SJCRH30 (cell line): ENCODE data around the gene NRAP. TPM values are rescaled to one million over a fixed set of nuclear protein-coding genes. Genes with fewer than 3 reads are reported as not detected.

Experiments used
- DNase-seq, 2 experiments: peaks; one replicate each; pipeline ENCODE4 v3.0.0-alpha.2; 2015 to 2020
- H3K27ac ChIP-seq: fragments of 250-450 bp; sonication (Bioruptor Pico); 2 replicates; pipeline ENCODE4 v1.5.1; 2020; ENCODE audit warnings: mild to moderate bottlenecking, moderate library complexity
- H3K27me3 ChIP-seq: fragments of 250-450 bp; sonication (Bioruptor Pico); 2 replicates; pipeline ENCODE4 v1.5.1; 2020; ENCODE audit warnings: mild to moderate bottlenecking, moderate library complexity
- H3K36me3 ChIP-seq: fragments of 250-450 bp; sonication (Bioruptor Pico); 2 replicates; pipeline ENCODE4 v1.5.1; 2020; ENCODE audit warnings: mild to moderate bottlenecking, moderate library complexity
- H3K4me1 ChIP-seq: fragments of 250-450 bp; sonication (Bioruptor Pico); 2 replicates; pipeline ENCODE4 v1.5.1; 2020; ENCODE audit warnings: mild to moderate bottlenecking, moderate library complexity
- H3K4me3 ChIP-seq: fragments of 250-450 bp; sonication (Bioruptor Pico); 2 replicates; pipeline ENCODE4 v1.5.1; 2020; ENCODE audit warnings: mild to moderate bottlenecking, moderate library complexity
- H3K9me3 ChIP-seq: fragments of 250-450 bp; sonication (Bioruptor Pico); replicated peaks from 2 replicates; pipeline ENCODE4 v1.5.1; 2020; ENCODE audit warnings: mild to moderate bottlenecking, moderate library complexity
- total RNA-seq: library from RNA; depleted of rRNA; stranded (reverse); fragments of >200 nt; shearing (Covaris generic); gene quantifications from 2 replicates; pipeline ENCODE4 v1.2.3, GENCODE V29; 2014

The NRAP gene
- total RNA-seq, 1 experiment from 2014 or later: not detected

DNA sequence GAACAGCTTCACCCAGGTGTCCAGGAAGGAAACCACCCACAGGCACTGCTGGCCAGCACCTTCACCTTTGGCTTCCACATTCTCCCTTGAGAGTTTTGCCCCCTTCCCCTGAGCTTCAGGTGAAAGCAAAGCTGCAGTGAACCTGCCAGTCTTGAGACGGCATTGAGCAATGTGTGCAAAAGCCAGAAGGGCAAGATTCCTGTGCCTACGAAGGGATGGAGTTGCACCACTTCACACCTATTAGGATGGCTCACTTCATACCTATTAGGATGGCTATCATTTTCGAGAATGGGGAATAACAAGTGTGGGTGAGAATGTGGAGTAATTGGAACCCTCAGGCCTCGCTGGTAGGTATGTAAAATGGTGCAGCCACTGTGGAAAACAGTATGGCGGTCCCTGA is 103.8 kb downstream of the NRAP start:
- H3K27me3 ChIP-seq: no peaks in the 10 kb centered on the region
- H3K4me3 ChIP-seq: no peak overlapping the region
- H3K9me3 ChIP-seq: no peaks in the 10 kb centered on the region
- no peak for DNase-seq
- H3K36me3 ChIP-seq: no peaks in the 10 kb centered on the region
- peaks cover 5% of the 10 kb centered on the region for H3K4me1 ChIP-seq
- no peak overlapping the region for H3K27ac ChIP-seq

GRCh38 chr10:113557903-113558321 is 105.9 kb downstream of the NRAP start:
- Histone ChIP-seq H3K4me3 (no peak overlapping the region), H3K4me1 (peaks cover 2% of the 10 kb centered on the region; the same call in 1 of the 2 replicates), H3K36me3 (no peaks in the 10 kb centered on the region), H3K27me3 (no peaks in the 10 kb centered on the region), H3K27ac (no peak overlapping the region), H3K9me3 (no peaks in the 10 kb centered on the region)
- no peak for DNase-seq

GRCh38 chr10:113557424-113557862 is 106.4 kb downstream of the NRAP start:
- Histone ChIP-seq H3K27me3 (no peaks in the 10 kb centered on the region), H3K9me3 (no peaks in the 10 kb centered on the region), H3K4me3 (no peak overlapping the region), H3K4me1 (peaks cover 5% of the 10 kb centered on the region; the same call in 1 of the 2 replicates), H3K36me3 (no peaks in the 10 kb centered on the region), H3K27ac (no peak overlapping the region)
- peak; percentile 10 to 35 for DNase-seq

- Histone ChIP-seq H3K27ac (no peak overlapping the region), H3K36me3 (no peaks in the 10 kb centered on the region), H3K27me3 (no peaks in the 10 kb centered on the region), H3K4me1 (peaks cover 8% of the 10 kb centered on the region), H3K4me3 (no peak overlapping the region), H3K9me3 (no peaks in the 10 kb centered on the region)
- DNase-seq: no peak
Observed at GRCh38 chr10:113555751-113556150, 108.1 kb downstream of the NRAP start.

DNA sequence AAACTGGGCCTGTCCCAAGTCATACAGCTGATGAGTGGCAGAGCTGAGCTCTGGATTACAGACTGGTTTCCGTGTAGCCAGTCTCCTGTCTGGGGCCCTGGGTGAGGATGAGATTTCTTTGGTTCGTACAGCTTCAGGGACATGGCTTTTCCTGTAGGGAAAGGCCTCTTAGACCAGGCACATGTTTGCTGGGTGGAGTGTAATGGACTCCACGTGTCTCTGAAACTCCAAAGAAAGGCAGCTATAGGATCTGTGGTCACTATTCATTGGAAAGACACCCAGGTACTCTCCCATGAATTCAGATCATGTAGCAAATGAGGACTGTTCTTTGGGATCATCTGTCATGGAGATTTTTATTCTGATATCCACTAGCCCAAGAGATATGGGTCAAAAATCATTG is 108.6 kb downstream of the NRAP start:
- H3K4me3 ChIP-seq: no peak overlapping the region
- DNase-seq: no peak
- H3K9me3 ChIP-seq: no peaks in the 10 kb centered on the region
- no peak overlapping the region for H3K27ac ChIP-seq
- no peaks in the 10 kb centered on the region for H3K27me3 ChIP-seq
- no peaks in the 10 kb centered on the region for H3K36me3 ChIP-seq
- peaks cover 13% of the 10 kb centered on the region for H3K4me1 ChIP-seq

GRCh38 chr10:113554214-113554613 is 109.6 kb downstream of the NRAP start:
- Histone ChIP-seq H3K9me3 (no peaks in the 10 kb centered on the region), H3K4me3 (no peak overlapping the region), H3K27me3 (no peaks in the 10 kb centered on the region), H3K4me1 (peaks cover 17% of the 10 kb centered on the region), H3K36me3 (no peaks in the 10 kb centered on the region), H3K27ac (no peak overlapping the region)
- DNase-seq: no peak

DNA sequence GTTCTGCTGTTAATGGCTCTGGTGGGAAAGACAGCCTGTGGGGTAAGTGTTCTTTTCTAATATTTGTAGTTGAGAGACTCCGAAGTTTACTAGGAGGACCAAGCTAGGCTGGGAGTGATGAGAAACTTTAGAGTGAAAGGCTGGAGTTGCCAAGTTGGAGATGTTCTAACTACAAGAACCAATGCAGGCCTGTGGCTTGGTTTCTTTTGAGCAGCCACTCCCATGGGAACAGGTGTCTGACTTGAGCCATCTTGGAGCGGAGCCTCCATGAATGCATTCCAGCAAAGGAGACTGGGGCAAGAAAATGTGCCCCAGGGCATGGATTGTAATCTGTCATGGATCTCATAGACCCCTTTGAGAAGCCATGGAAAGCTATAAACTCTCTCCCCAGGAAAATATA is 110.7 kb downstream of the NRAP start:
- peak; percentile 21 to 45 for DNase-seq
- Histone ChIP-seq H3K4me3 (no peak overlapping the region), H3K27me3 (no peaks in the 10 kb centered on the region), H3K36me3 (no peaks in the 10 kb centered on the region), H3K9me3 (no peaks in the 10 kb centered on the region), H3K4me1 (peaks cover 17% of the 10 kb centered on the region), H3K27ac (no peak overlapping the region)

- Histone ChIP-seq H3K27ac (no peak within 1 kb of the TSS), H3K27me3 (no peaks in the 10 kb centered on the region), H3K4me1 (peaks cover 17% of the 10 kb centered on the region), H3K36me3 (no peaks in the 10 kb centered on the region), H3K9me3 (no peaks in the 10 kb centered on the region), H3K4me3 (no peak within 1 kb of the TSS)
- DNase-seq: peak in 1 of 2 experiments; percentile 44
Observed at GRCh38 chr10:113552701-113553100, 111.1 kb downstream of the NRAP start, which contains the start of gene HABP2. Gene HABP2 (plus strand): TSS chr10:113553053. CDS start chr10:113553122, 69 bp downstream.

DNA sequence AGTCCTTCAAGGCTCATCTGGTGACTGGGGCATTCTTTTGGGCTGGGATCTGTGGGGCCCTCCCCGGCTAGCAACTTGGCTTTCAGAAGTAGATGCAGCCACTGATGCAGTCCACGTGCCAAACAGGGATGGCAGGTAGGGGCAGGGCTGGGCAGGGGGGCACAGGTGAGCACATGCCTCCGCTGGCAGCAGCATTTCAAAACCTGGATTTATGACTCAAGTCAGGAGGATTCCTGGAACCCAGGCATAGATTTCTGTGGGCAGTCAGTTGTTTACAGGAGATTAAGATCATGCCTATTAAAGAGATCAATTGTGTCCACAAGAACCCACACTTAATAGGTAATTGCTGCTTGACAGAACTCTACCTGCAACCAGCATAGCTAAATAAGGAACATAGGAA is 111.8 kb downstream of the NRAP start:
- no peak for DNase-seq

GRCh38 chr10:113550365-113550764 is 113.5 kb downstream of the NRAP start:
- Histone ChIP-seq H3K36me3 (no peaks in the 10 kb centered on the region), H3K27ac (no peak overlapping the region), H3K4me1 (peaks cover 15% of the 10 kb centered on the region), H3K4me3 (no peak overlapping the region), H3K27me3 (no peaks in the 10 kb centered on the region), H3K9me3 (no peaks in the 10 kb centered on the region)
- peak in 1 of 2 experiments; percentile 30 for DNase-seq

More for the DNA sequence above, 111.8 kb downstream of the NRAP start:
- no peak overlapping the region for H3K4me3 ChIP-seq
- H3K4me1 ChIP-seq: peaks cover 15% of the 10 kb centered on the region
- H3K9me3 ChIP-seq: no peaks in the 10 kb centered on the region
- H3K27ac ChIP-seq: no peak overlapping the region
- H3K27me3 ChIP-seq: no peaks in the 10 kb centered on the region
- H3K36me3 ChIP-seq: no peaks in the 10 kb centered on the region

GRCh38 chr10:113549856-113550255 is 114.0 kb downstream of the NRAP start:
- H3K4me1 ChIP-seq: peaks cover 15% of the 10 kb centered on the region
- H3K4me3 ChIP-seq: no peak overlapping the region
- H3K9me3 ChIP-seq: no peaks in the 10 kb centered on the region
- H3K27ac ChIP-seq: no peak overlapping the region
- H3K36me3 ChIP-seq: no peaks in the 10 kb centered on the region
- peak in 1 of 2 experiments; percentile 24 for DNase-seq
- H3K27me3 ChIP-seq: no peaks in the 10 kb centered on the region

DNA sequence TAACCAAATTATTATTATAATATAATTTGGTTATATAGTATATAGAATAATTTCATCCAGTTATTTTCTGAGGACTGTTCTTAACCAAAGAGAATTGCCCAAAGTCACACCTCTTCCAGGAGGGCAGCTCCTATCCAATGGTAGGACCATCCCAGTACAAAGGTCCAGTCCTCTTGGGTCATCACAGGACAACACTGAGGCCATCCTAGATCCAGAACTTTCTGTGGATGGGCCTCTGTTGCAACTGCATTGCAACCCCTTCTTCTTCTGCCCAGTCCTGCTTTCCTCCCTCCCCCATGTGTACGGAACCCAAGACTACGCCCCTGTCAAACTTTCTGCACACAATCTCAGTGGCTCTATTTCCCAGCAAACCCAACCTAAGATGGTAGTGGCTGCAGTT is 116.4 kb downstream of the NRAP start:
- Histone ChIP-seq H3K36me3 (no peaks in the 10 kb centered on the region), H3K27me3 (no peaks in the 10 kb centered on the region), H3K4me1 (peaks cover 12% of the 10 kb centered on the region; the same call in 1 of the 2 replicates), H3K9me3 (no peaks in the 10 kb centered on the region), H3K4me3 (no peak overlapping the region), H3K27ac (no peak overlapping the region)
- DNase-seq: no peak

- DNase-seq: no peak
- Histone ChIP-seq H3K4me1 (peaks cover 14% of the 10 kb centered on the region), H3K36me3 (no peaks in the 10 kb centered on the region), H3K4me3 (no peak overlapping the region), H3K27ac (no peak overlapping the region), H3K9me3 (no peaks in the 10 kb centered on the region), H3K27me3 (no peaks in the 10 kb centered on the region)
Observed at GRCh38 chr10:113544392-113544791, 119.4 kb downstream of the NRAP start.

DNA sequence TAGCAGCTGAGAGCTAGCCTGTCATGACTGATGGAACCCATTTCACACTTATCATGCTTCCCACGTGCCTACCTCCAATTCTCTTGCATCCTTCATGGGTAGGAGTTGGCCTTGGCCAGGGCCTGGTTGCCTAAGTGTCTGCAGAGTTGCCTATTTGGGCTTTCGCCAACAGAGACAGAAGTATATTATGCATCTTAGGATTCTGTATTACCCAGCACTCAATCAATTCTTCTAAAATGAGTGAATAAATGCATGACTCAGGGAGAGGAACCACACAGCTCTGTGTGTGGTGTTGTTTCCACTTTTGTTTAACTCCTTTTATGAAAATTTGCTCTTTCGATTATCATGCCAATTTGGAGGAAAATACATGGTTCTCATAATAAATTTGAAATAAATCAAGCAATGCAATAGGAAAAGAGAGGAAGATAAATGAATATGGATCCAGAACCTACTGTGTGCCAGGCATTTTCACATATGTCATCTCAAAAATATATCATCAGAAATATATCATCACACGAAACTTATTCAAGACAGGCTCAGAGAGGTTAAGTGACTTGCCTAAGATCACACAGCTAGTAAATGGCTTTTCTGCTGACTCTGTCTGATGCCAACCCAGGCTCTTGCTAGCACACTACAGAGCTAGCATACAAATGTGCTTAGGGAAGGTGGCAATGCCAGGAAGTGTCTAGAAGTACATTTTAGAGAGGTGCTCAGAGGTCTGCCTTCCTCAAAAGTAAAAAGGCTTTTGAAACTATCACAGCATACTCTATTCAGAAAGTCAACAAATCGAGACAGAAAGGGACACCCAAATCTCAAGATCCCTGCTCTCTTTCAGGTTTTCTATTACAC is 120.5 kb downstream of the NRAP start:
- Histone ChIP-seq H3K4me1 (peaks cover 14% of the 10 kb centered on the region), H3K4me3 (no peak overlapping the region), H3K36me3 (no peaks in the 10 kb centered on the region), H3K27ac (no peak overlapping the region), H3K9me3 (no peaks in the 10 kb centered on the region), H3K27me3 (no peaks in the 10 kb centered on the region)
- DNase-seq: no peak

- Histone ChIP-seq H3K4me3 (no peak overlapping the region), H3K4me1 (peaks cover 14% of the 10 kb centered on the region), H3K27ac (no peak overlapping the region), H3K27me3 (no peaks in the 10 kb centered on the region), H3K36me3 (no peaks in the 10 kb centered on the region), H3K9me3 (no peaks in the 10 kb centered on the region)
- DNase-seq: peak; percentile 17 to 60
Observed at GRCh38 chr10:113541549-113541927, 122.3 kb downstream of the NRAP start.
